Left ventricle myocardium superior (tissue), 1 donor: ENCODE data around the gene TSSK3. TPM values are rescaled to one million over a fixed set of nuclear protein-coding genes. Genes with fewer than 3 reads are reported as not detected.

ENCODE experiments used
- ATAC-seq: fragments of 200-7000 bp; cut with Tn5 transposase; one replicate; pipeline ENCODE4 v1.9.1; 2020; ENCODE audit warnings: mild to moderate bottlenecking, moderate library complexity
- DNase-seq: peaks from one replicate; pipeline ENCODE4 v3.0.0-alpha.2; 2020
- intact Hi-C: fragments of 100-400 bp; cut with micrococcal nuclease; formaldehyde crosslinking; loops from one replicate; pipeline ENCODE4 v1.11.0; 2022
- long read RNA-seq: library from polyadenylated mRNA; unstranded; transcript quantifications from one replicate; pipeline ENCODE4 v2.0.0, GENCODE V29; 2021
- total RNA-seq: library from RNA; stranded (reverse); fragmentation: NEBNext Ultra II Directional; extraction: Animal tissue kit (Norgen Biotek cat#: 25700); gene quantifications from one replicate; pipeline ENCODE4 v1.2.1, GENCODE V29; 2021
- donor health status: DM: no; HTN: yes; CAD: no; lungs with severe emphysema.

The TSSK3 gene
- 2.0 TPM for total RNA-seq
- long read RNA-seq, partial matches to known transcripts: 0 of 1 reads
- long read RNA-seq, other reads (novel, unspliced or antisense): 1 of 1 reads

GRCh38 chr1:32362474-32363313 lies at the start of gene TSSK3, which contains the start of gene FAM229A:
Gene TSSK3, plus strand, starts transcription at chr1:32362539. Its CDS starts 163 bp downstream, at chr1:32362702.
Gene FAM229A, minus strand, starts transcription at chr1:32362485. Its CDS starts 394 bp downstream, at chr1:32362091.
- ATAC-seq (peak; percentile 31), DNase-seq (no peak)
- intact Hi-C loops: no loop called here

GRCh38 chr1:32316903-32317277 lies 45.4 kb upstream of the TSSK3 start:
- DNase-seq (no peak), ATAC-seq (no peak)
- intact Hi-C loops: no loop called here

- ATAC-seq: no peak
- DNase-seq: no peak
- intact Hi-C loops: no loop called here
Observed at GRCh38 chr1:32318127-32318869, 44.0 kb upstream of the TSSK3 start.

GRCh38 chr1:32321712-32322291 lies 40.5 kb upstream of the TSSK3 start:
- peak; percentile 27 for ATAC-seq
- DNase-seq: no peak
- intact Hi-C loops: no loop called here

- DNase-seq: no peak
- no peak for ATAC-seq
- intact Hi-C loops: no loop called here
Observed at GRCh38 chr1:32327204-32327603, 35.1 kb upstream of the TSSK3 start.

- no peak for ATAC-seq
Observed at GRCh38 chr1:32329931-32330466, 32.3 kb upstream of the TSSK3 start.

GRCh38 chr1:32330558-32331151 lies 31.7 kb upstream of the TSSK3 start:
- ATAC-seq (no peak), DNase-seq (no peak)
- intact Hi-C loops: no loop called here

More at GRCh38 chr1:32329931-32330466, 32.3 kb upstream of the TSSK3 start:
- DNase-seq: no peak
- intact Hi-C loops: no loop called here

- ATAC-seq: no peak
- DNase-seq: no peak
- intact Hi-C loops: no loop called here
Observed at GRCh38 chr1:32331549-32331948, 30.8 kb upstream of the TSSK3 start.

GRCh38 chr1:32332290-32333079 lies 29.9 kb upstream of the TSSK3 start:
- no peak for DNase-seq
- no peak for ATAC-seq
- intact Hi-C loops: no loop called here

- no peak for ATAC-seq
- intact Hi-C loops: no loop called here
- no peak for DNase-seq
Observed at GRCh38 chr1:32333251-32333963, 28.9 kb upstream of the TSSK3 start.

- no peak for ATAC-seq
- intact Hi-C loops: no loop called here
Observed at GRCh38 chr1:32334274-32334861, 28.0 kb upstream of the TSSK3 start.

GRCh38 chr1:32334864-32335534 lies 27.3 kb upstream of the TSSK3 start:
- DNase-seq (peak; percentile 77), ATAC-seq (peak; percentile 54)
- intact Hi-C loops: no loop called here

More at GRCh38 chr1:32334274-32334861, 28.0 kb upstream of the TSSK3 start:
- DNase-seq: no peak

- intact Hi-C loops: no loop called here
- DNase-seq (no peak), ATAC-seq (peak; percentile 2)
Observed at GRCh38 chr1:32335535-32335789, 26.9 kb upstream of the TSSK3 start.

GRCh38 chr1:32335790-32336590 lies 26.3 kb upstream of the TSSK3 start, which contains the start of gene MARCKSL1:
Gene MARCKSL1, minus strand, starts transcription at chr1:32336233. Its CDS starts 200 bp downstream, at chr1:32336033.
- intact Hi-C loops: no loop called here
- DNase-seq (peak; percentile 92), ATAC-seq (peak; percentile 79)

- peak; percentile 59 for DNase-seq
- intact Hi-C loops: no loop called here
- ATAC-seq: peak; percentile 18
Observed at GRCh38 chr1:32336591-32336932, 25.8 kb upstream of the TSSK3 start.

GRCh38 chr1:32336963-32337675 lies 25.2 kb upstream of the TSSK3 start:
- DNase-seq (peak; percentile 67), ATAC-seq (peak; percentile 38)
- intact Hi-C loops: no loop called here
